ENCODE results near the gene PPARD. TPM values are rescaled to one million over a fixed set of nuclear protein-coding genes. Genes with fewer than 3 reads are reported as not detected.

The PPARD gene
- total and polyA plus RNA-seq, 2 of the 13 experiments (the other 11 are each of a cell fraction or from before 2014, with no cell fraction given): 6.1 to 13.3 TPM

DNA sequence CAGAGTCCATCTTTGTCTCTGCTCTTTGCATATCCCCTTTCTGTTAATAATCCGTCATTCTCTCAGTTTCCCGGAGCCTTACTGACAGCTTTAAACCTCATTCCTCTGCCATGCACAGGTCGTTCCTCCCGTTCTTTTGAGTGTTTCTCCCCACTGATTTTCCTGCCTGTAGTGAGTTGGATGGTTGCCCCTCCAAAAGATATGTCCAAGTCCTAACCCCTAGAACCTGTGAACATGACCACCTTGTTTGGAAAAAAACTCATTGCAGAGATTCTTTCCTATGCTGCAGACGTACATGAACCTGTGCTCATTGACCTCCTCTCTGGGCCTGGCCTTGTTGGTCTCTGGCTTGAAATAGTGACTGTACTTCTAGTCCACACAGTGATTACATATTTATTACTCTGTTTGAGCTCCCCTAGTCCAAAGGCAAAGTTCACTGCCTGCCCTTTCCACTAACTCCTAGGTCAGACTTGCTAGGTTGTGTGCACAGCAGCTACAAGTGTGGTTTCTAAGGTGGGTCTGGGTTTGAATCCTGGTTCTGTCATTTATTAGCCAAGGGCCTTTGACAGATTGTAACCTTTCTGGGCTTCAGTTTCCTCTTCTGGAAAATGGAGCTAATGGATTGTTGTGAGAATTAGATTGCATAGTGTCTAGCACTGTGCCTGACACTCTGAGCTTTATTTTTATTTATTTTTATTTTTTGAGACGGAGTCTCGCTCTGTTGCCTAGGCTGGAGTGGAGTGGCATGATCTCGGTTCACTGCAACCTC lies 29.3 kb downstream of the PPARD start (continued):
- TF ChIP-seq, protein P1, sequence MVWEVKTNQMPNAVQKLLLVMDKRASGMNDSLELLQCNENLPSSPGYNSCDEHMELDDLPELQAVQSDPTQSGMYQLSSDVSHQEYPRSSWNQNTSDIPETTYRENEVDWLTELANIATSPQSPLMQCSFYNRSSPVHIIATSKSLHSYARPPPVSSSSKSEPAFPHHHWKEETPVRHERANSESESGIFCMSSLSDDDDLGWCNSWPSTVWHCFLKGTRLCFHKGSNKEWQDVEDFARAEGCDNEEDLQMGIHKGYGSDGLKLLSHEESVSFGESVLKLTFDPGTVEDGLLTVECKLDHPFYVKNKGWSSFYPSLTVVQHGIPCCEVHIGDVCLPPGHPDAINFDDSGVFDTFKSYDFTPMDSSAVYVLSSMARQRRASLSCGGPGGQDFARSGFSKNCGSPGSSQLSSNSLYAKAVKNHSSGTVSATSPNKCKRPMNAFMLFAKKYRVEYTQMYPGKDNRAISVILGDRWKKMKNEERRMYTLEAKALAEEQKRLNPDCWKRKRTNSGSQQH (CRISPR knock-in tag; IDR thresholded peaks at IDR 0.05; ENCODE audit: low read depth): no peak
- TF ChIP-seq ZBTB33 (CRISPR knock-in tag; IDR thresholded peaks at IDR 0.05): 0 out of 2 replicates have a peak, but pooled peaks have one; percentile 19
- TF ChIP-seq NR2F2 (IDR thresholded peaks at IDR 0.05; ENCODE audit: borderline replicate concordance, low read depth): peak; percentile 68; the same call in 1 of the 2 replicates
- TF ChIP-seq GFI1 (CRISPR knock-in tag; IDR thresholded peaks at IDR 0.05; ENCODE audit: borderline replicate concordance): peak; percentile 85
- TF ChIP-seq ZMYM3 (CRISPR knock-in tag; IDR thresholded peaks at IDR 0.05): peak; percentile 99
- TF ChIP-seq ZNF724P (CRISPR knock-in tag; IDR thresholded peaks at IDR 0.05; ENCODE audit: borderline replicate concordance): no peak
- no peak for TF ChIP-seq CAMTA2 (CRISPR knock-in tag; IDR thresholded peaks at IDR 0.05; ENCODE audit: borderline replicate concordance)
- no peak for TF ChIP-seq ZNF326 (CRISPR knock-in tag; IDR thresholded peaks at IDR 0.05; ENCODE audit: borderline replicate concordance)
- TF ChIP-seq ZNF510 (CRISPR knock-in tag; IDR thresholded peaks at IDR 0.05; ENCODE audit: low read depth): 0 out of 2 replicates have a peak, but pooled peaks have one; percentile 60
- peak; percentile 40; the same call in 1 of the 2 replicates for TF ChIP-seq MIER3 (CRISPR knock-in tag; IDR thresholded peaks at IDR 0.05; ENCODE audit: borderline replicate concordance)
- peak; percentile 92 for TF ChIP-seq HDAC2 (CRISPR knock-in tag; IDR thresholded peaks at IDR 0.05)
- no peak for TF ChIP-seq ZNF883 (CRISPR knock-in tag; IDR thresholded peaks at IDR 0.05; ENCODE audit: not compliant biosample characterization)
- TF ChIP-seq ZNF207 (IDR thresholded peaks at IDR 0.05; ENCODE audit: borderline replicate concordance): no peak
- TF ChIP-seq ZNF772 (CRISPR knock-in tag; IDR thresholded peaks at IDR 0.05): no peak
- peak; percentile 68 for TF ChIP-seq DRAP1 (CRISPR knock-in tag; IDR thresholded peaks at IDR 0.05)
- peak; percentile 92 for TF ChIP-seq PAXIP1 (CRISPR knock-in tag; conservative IDR thresholded peaks at IDR 0.05)
- TF ChIP-seq, protein P2, sequence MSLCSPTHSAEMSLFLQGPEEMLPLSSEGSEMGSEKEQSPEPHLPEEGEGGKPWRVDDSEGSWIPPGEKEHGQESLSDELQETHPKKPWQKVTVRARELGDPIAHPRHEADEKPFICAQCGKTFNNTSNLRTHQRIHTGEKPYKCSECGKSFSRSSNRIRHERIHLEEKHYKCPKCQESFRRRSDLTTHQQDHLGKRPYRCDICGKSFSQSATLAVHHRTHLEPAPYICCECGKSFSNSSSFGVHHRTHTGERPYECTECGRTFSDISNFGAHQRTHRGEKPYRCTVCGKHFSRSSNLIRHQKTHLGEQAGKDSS (CRISPR knock-in tag; IDR thresholded peaks at IDR 0.05; ENCODE audit: borderline replicate concordance, low read depth): peak; percentile 66; the same call in 1 of the 2 replicates
- no peak for TF ChIP-seq CENPT (CRISPR knock-in tag; IDR thresholded peaks at IDR 0.05; ENCODE audit: low read depth)
- TF ChIP-seq GATAD2A (CRISPR knock-in tag; IDR thresholded peaks at IDR 0.05): peak; percentile 78
- 0 out of 2 replicates have a peak, but pooled peaks have one; percentile 18 for TF ChIP-seq ZNF580 (CRISPR knock-in tag; IDR thresholded peaks at IDR 0.05; ENCODE audit: borderline replicate concordance, low read depth)
- peak; percentile 62 for TF ChIP-seq MXD4 (CRISPR knock-in tag; IDR thresholded peaks at IDR 0.05)

Data from HepG2 (cell line).